ENCODE results near the gene C12orf56.

DNA sequence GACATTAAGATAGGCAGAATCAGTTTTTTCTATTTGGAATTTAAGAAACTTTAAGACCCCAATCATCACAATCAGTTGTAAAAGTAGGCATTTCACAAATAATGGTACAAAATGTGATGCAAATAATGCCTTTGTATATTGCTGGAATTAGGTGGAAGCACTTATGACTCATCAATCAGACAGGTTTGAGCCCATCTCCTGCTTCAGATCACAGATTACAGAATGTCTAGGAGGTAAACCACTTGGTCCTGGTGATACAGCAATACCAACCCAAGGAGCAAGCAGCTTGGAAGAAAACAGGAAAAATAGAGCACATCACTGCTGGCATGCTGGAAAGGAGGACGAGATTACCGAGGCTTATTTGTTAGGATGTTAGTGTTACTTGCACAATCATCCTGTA is 57.6 kb downstream of the C12orf56 start:
- no peak for TF ChIP-seq EP300 (conservative IDR thresholded peaks at IDR 0.05; ENCODE audit: poor library complexity, severe bottlenecking)
- TF ChIP-seq, protein P1, sequence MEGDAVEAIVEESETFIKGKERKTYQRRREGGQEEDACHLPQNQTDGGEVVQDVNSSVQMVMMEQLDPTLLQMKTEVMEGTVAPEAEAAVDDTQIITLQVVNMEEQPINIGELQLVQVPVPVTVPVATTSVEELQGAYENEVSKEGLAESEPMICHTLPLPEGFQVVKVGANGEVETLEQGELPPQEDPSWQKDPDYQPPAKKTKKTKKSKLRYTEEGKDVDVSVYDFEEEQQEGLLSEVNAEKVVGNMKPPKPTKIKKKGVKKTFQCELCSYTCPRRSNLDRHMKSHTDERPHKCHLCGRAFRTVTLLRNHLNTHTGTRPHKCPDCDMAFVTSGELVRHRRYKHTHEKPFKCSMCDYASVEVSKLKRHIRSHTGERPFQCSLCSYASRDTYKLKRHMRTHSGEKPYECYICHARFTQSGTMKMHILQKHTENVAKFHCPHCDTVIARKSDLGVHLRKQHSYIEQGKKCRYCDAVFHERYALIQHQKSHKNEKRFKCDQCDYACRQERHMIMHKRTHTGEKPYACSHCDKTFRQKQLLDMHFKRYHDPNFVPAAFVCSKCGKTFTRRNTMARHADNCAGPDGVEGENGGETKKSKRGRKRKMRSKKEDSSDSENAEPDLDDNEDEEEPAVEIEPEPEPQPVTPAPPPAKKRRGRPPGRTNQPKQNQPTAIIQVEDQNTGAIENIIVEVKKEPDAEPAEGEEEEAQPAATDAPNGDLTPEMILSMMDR (IDR thresholded peaks at IDR 0.05; ENCODE audit: poor library complexity, severe bottlenecking), result no peak
- no peak for TF ChIP-seq POLR2AphosphoS5 (IDR thresholded peaks at IDR 0.05)
- no peak for TF ChIP-seq EZH2 (IDR thresholded peaks at IDR 0.05; ENCODE audit: borderline replicate concordance, insufficient read depth, low read length, poor library complexity, severe bottlenecking)
- TF ChIP-seq RAD21 (conservative IDR thresholded peaks at IDR 0.05), result no peak

Measured in neural cell (in vitro differentiated cells).